Aorta (tissue), 5 donors: ENCODE results near the gene PCDH9. TPM values are rescaled to one million over a fixed set of nuclear protein-coding genes. Genes with fewer than 3 reads are reported as not detected.

Source experiments
- ATAC-seq: fragments of 200-7000 bp; cut with Tn5 transposase; one replicate; pipeline ENCODE4 v1.9.1; 2022; ENCODE audit warnings: moderate library complexity; ENCODE audit not compliant: low FRiP score
- DNase-seq, 2 donors: peaks; one replicate each; pipeline ENCODE4 v3.0.0-alpha.2; 2020
- H3K27ac ChIP-seq, 2 donors: one replicate each; pipeline ENCODE4 v1.5.1; 2013; ENCODE audit warnings: low read length in 2 of 2, mild to moderate bottlenecking in 2 of 2, moderate library complexity in 2 of 2, control low read depth in 1 of 2, inconsistent platforms in 1 of 2, low read depth in 1 of 2
- H3K27me3 ChIP-seq, 2 donors: one replicate each; pipeline ENCODE4 v1.6.1; 2013; ENCODE audit warnings: control low read depth in 1 of 2, low read length in 1 of 2, mild to moderate bottlenecking in 1 of 2, moderate library complexity in 1 of 2; ENCODE audit not compliant: insufficient read depth in 2 of 2, control insufficient read depth in 1 of 2
- H3K36me3 ChIP-seq, 2 donors: one replicate each; pipeline ENCODE4 v1.6.1; 2013; ENCODE audit warnings: control low read depth in 1 of 2, low read length in 1 of 2, mild to moderate bottlenecking in 1 of 2; ENCODE audit not compliant: insufficient read depth in 2 of 2, control insufficient read depth in 1 of 2
- H3K4me1 ChIP-seq, 2 donors: one replicate each; pipeline ENCODE4 v1.6.1; 2013; ENCODE audit warnings: low read length in 2 of 2, control low read depth in 1 of 2, mild to moderate bottlenecking in 1 of 2, moderate library complexity in 1 of 2; ENCODE audit not compliant: insufficient read depth in 2 of 2, control insufficient read depth in 1 of 2
- H3K4me3 ChIP-seq, 2 donors: one replicate each; pipeline ENCODE4 v1.5.1; 2013; ENCODE audit warnings: low read length in 2 of 2, control low read depth in 1 of 2, mild to moderate bottlenecking in 1 of 2
- H3K9me3 ChIP-seq: one replicate; pipeline ENCODE4 v1.6.1; 2013; ENCODE audit warnings: mild to moderate bottlenecking, low read length; ENCODE audit not compliant: control insufficient read depth
- WGBS, 2 donors: extraction: QIAGEN DNeasy Blood & Tissue Kit; methylation state at CpG; one replicate each; pipeline ENCODE4 v1.1.7; 2013; 5-methylcytosine and 5-hydroxymethylcytosine counted together
- intact Hi-C, 2 donors: fragments of 100-400 bp; cut with DNase I; formaldehyde crosslinking; loops; one replicate each; pipeline versions ENCODE4 v1.14.2 to v1.15.0; 2022
- polyA plus RNA-seq, 2 donors: library from polyadenylated mRNA; stranded (reverse); fragments of 200-250 nt; gene quantifications; one replicate each; pipeline ENCODE4 v1.2.3, GENCODE V29; 2013
- total RNA-seq, 2 donors: library from RNA; stranded (reverse); fragmentation: NEBNext Ultra II Directional; extraction: Animal tissue kit (Norgen Biotek cat#: 25700); gene quantifications; one replicate each; pipeline ENCODE4 v1.2.1, GENCODE V29; 2021
- donor health status: healthy with polysubstance abuse.
- donor health status: Bipolar disorder and iron deficiency.
- donor health status: DM: no; HTN: no; CAD: no.
- donor health status: DM: no; HTN: no; CAD: no.
- donor health status: DM: yes; HTN: yes; CAD: no.

PCDH9 gene
- total and polyA plus RNA-seq, 4 donors = 0.38 to 6.3 (median 4.2) TPM

DNA sequence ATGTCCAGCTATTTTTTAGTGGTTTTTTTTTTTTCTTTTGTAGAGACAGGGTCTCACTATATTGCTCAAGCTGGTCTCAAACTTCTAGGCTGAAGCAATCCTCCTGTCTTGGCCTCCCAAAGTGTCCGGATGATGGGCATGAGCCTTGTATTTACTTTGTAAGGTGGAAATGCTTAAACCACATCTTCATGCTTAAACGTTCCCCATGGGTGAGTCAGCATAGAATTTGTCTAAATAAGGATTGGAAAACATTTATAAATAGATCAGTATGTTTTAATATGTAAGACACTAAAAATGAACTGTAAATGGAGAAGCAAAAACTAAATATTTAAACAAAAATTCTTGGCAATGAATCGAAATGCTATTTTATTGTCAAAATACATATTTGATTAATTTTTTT is 698.0 kb downstream of the PCDH9 start:
- no peak overlapping the region for H3K27ac ChIP-seq
- ATAC-seq (no peak), DNase-seq (no peak)
- intact Hi-C loops = no loop called here
- H3K9me3 ChIP-seq = no peaks in the 10 kb centered on the region
- no peaks in the 10 kb centered on the region for H3K4me1 ChIP-seq
- H3K27me3 ChIP-seq = no peaks in the 10 kb centered on the region
- no peaks in the 10 kb centered on the region for H3K36me3 ChIP-seq
- H3K4me3 ChIP-seq = no peak overlapping the region
- WGBS, 2 donors = 24 to 29% methylated on average over 3 of the region's 3 CpGs

DNA sequence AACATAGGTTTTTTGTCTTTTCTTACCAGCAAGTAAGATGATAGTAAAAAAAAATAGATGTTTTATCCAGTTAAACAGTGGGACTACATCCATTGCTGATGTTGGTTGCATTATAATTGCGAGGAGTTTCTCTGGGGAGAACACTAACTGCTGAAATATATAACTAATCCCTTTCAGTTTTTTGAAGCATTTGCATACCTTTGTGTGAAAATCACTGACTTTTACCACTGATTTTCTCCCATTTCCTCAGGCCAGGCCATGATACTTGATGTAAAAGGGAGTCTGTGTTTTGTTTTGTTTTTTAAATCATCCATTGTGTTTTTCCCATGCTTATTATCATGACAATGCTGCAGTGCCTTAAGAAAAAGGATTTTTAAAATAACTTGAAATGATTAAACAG is 699.5 kb downstream of the PCDH9 start:
- no peak for DNase-seq
- H3K36me3 ChIP-seq = no peaks in the 10 kb centered on the region
- no peak for ATAC-seq
- intact Hi-C loops = no loop called here
- WGBS, 2 donors = 95 to 97% methylated on average over 1 of the region's 1 CpG
- no peaks in the 10 kb centered on the region for H3K9me3 ChIP-seq
- H3K4me3 ChIP-seq = no peak overlapping the region
- H3K27ac ChIP-seq = no peak overlapping the region
- no peaks in the 10 kb centered on the region for H3K4me1 ChIP-seq
- H3K27me3 ChIP-seq = no peaks in the 10 kb centered on the region

DNA sequence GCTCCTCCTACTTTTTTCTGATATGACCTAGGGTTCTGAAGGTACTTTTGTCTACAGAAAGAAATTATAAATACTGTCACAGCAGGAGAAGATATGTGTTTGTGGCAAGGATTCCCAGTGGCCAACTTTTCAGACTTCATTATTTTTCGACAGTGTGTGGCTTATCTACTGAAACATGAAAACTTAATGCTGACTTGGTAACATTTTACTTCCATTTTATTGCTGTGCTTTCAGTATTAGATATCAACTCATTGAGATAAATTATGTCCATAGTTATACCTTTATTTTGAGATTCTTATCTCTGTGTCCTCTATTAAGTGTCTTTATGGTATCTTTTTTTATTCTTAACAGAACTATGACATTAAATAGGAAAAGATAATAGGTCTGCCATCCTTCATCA is 700.0 kb downstream of the PCDH9 start:
- Histone ChIP-seq H3K27ac (no peak overlapping the region), H3K27me3 (no peaks in the 10 kb centered on the region), H3K36me3 (no peaks in the 10 kb centered on the region), H3K4me3 (no peak overlapping the region), H3K9me3 (no peaks in the 10 kb centered on the region), H3K4me1 (no peaks in the 10 kb centered on the region)
- WGBS, 2 donors = 84 to 91% methylated on average over 1 of the region's 1 CpG
- intact Hi-C loops = no loop called here
- DNase-seq (no peak), ATAC-seq (no peak)

DNA sequence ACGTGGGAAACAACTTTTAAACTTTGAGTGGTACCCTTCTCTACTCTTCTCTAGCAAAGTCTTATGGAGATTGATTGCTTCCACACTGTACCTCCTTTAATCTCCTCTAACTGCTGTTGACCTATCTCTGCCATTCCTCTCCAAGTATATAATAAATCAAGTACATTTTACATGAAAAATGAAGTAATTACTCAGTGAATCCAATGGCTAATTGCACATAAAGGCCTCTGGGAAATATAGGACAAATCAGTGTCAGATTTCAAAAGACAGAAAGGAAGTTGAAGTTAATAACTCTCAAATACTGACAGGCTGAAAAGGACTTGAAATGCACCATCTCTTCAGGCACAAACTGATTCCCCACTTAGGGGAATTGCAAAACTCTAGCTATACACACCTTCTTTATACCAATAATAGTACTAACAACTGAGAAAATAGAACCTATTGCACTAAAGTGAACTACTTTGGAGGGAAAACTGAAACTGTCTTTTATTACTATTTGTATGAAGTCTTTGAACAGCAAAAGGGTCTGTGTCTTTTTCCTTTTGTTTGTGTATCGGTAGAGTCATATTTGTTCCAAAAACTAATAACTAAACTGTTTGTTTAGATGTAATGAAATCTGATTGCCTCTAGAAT is 701.1 kb downstream of the PCDH9 start:
- no peak overlapping the region for H3K27ac ChIP-seq
- intact Hi-C loops = no loop called here
- no peaks in the 10 kb centered on the region for H3K27me3 ChIP-seq
- H3K36me3 ChIP-seq = no peaks in the 10 kb centered on the region
- H3K9me3 ChIP-seq = no peaks in the 10 kb centered on the region
- H3K4me3 ChIP-seq = no peak overlapping the region
- no peak for DNase-seq
- WGBS, 2 donors = 60 to 63% methylated on average over 2 of the region's 2 CpGs
- ATAC-seq = no peak
- no peaks in the 10 kb centered on the region for H3K4me1 ChIP-seq

DNA sequence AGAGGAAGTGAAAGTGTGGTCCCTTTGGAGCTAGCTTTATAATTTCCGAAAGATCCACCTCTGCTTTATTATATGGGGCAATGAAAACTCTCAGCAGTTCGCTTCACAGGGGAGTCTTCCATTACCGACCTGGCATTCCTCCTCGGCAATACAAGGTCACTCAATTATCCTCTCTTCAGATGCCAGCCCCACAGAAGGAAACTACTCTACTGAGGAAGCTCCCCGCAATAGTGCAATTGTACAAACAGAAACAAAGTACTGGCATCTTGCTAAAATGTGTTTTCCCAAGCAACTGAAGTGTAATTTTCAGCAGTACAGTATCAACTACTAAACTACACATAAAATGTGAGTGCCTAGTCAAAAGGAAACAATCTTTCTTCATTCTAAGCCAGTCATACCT is 702.0 kb downstream of the PCDH9 start:
- Histone ChIP-seq H3K4me1 (no peaks in the 10 kb centered on the region), H3K27ac (no peak overlapping the region), H3K27me3 (no peaks in the 10 kb centered on the region), H3K9me3 (no peaks in the 10 kb centered on the region), H3K4me3 (no peak overlapping the region), H3K36me3 (no peaks in the 10 kb centered on the region)
- intact Hi-C loops = no loop called here
- no peak for ATAC-seq
- DNase-seq = no peak
- WGBS, 2 donors = 64 to 67% methylated on average over 5 of the region's 5 CpGs

DNA sequence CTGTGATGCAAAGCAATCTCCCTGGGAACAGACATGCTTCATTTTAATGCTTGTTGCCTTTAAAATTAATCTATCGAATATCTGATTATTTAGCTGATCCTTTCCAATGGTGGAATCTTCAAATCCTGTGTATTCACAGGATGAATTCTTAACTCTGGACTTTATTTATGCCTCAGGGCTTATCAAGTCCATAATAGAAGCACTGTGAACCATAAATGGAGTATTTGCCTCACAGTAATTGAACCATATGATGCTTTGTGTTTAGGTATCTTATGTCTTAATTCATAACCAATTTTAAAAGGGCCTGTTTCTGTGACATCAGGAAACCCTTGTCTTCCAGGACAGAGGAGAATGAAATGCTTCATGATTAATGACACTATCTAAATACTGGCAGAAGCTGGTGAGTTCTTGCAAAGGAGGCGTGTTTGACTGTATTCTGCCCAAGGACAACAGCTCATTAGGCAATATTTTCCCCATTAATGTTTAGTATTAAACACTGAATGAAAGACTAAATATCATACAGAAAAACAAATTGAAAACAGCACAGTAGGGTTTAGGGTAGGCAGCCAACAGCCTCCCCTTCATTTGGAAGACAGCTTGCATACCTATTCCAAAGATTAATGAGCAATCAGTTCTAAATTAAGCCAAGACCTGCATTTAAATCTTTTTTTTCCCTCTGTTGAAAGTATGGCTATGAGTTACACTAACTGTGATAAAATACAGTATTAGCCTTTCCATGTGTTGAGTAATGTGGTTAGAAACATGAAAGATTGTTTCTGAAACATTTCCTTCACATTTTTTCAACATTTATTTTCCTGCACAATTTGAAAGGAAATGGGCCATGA is 709.4 kb downstream of the PCDH9 start:
- Histone ChIP-seq H3K4me1 (peaks cover 0 to 1% of the 10 kb centered on the region in 2 donors), H3K9me3 (no peaks in the 10 kb centered on the region), H3K27me3 (no peaks in the 10 kb centered on the region), H3K36me3 (no peaks in the 10 kb centered on the region), H3K27ac (no peak overlapping the region), H3K4me3 (no peak overlapping the region)
- intact Hi-C loops = no loop called here
- ATAC-seq (no peak), DNase-seq (no peak)
- 77 to 81% methylated on average over 2 of the region's 2 CpGs for WGBS, 2 donors

DNA sequence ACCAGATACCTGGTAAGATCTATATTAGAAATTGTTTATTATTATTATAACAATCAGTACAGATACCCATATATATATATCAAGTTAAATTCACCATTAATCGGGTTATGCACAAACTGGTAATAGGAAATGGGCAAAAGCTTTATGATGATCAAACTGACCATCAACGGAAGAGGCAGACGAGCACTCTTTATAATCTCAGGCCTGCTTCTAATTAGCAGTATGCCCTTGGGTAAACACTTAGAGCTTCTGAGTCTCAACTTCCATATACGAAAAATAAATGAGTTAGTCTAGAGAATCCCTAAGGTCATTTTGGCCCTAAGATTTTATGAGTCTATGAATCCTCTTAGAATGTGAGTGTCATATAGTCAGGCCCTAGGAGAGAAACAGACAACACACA is 710.9 kb downstream of the PCDH9 start:
- Histone ChIP-seq H3K4me1 (peaks cover 0 to 1% of the 10 kb centered on the region in 2 donors), H3K9me3 (no peaks in the 10 kb centered on the region), H3K27ac (no peak overlapping the region), H3K27me3 (no peaks in the 10 kb centered on the region), H3K4me3 (no peak overlapping the region), H3K36me3 (no peaks in the 10 kb centered on the region)
- intact Hi-C loops = no loop called here
- DNase-seq = no peak
- ATAC-seq = no peak
- 88 to 94% methylated on average over 4 of the region's 4 CpGs for WGBS, 2 donors

DNA sequence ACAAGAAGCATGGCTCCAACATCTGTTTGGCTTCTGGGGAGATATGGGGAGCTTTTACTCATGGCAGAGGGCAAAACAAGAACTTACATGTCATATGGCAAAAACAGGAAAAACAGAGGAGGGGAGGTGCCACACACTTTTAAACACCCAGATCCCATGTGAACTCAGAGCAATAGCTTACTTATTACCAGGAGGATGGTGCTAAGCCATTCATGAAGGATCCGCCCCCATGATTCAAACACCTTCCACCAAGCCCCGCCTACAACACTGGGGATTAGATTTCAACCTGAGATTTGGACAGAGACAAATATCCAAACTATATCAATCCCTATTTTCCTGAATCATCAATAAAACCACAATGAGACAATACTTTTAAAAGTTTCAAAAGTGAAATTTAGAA is 712.1 kb downstream of the PCDH9 start:
- Histone ChIP-seq H3K27ac (no peak overlapping the region), H3K4me1 (peaks cover 0 to 1% of the 10 kb centered on the region in 2 donors), H3K27me3 (no peaks in the 10 kb centered on the region), H3K36me3 (no peaks in the 10 kb centered on the region), H3K9me3 (no peaks in the 10 kb centered on the region), H3K4me3 (no peak overlapping the region)
- intact Hi-C loops = no loop called here
- DNase-seq (no peak), ATAC-seq (no peak)
- WGBS, 2 donors = 92 to 94% methylated on average over 2 of the region's 2 CpGs

DNA sequence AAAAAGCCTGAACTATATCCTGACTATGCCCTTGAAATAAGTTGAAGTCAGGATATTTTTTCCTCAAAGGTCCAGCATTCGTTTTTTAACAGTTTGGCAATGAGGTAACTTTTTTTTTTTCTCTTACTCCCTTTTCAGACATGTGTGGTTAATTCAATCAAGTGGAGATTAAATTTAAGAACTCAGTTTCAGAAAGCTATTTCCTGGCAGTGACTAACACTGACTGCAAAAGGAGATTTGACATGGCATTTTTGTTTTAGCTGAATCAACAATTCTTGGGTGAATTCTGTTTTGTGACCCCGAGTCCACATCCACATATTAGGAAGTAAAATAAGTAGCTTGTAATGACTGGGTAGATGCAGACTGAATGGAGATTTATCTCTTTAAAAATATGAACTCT is 716.4 kb downstream of the PCDH9 start:
- WGBS, 2 donors = 5 to 11% methylated on average over 2 of the region's 2 CpGs

More for the DNA sequence above, 716.4 kb downstream of the PCDH9 start:
- Histone ChIP-seq H3K4me3 (no peak overlapping the region), H3K27me3 (no peaks in the 10 kb centered on the region), H3K4me1 (peaks cover 0 to 1% of the 10 kb centered on the region in 2 donors), H3K27ac (no peak overlapping the region), H3K9me3 (no peaks in the 10 kb centered on the region), H3K36me3 (no peaks in the 10 kb centered on the region)
- no peak for ATAC-seq
- intact Hi-C loops = no loop called here
- no peak for DNase-seq
